ENCODE data around the gene UGT1A7. TPM values are rescaled to one million over a fixed set of nuclear protein-coding genes. Genes with fewer than 3 reads are reported as not detected.
"Not testable (repeated sequence)": the region's sequence is repeated elsewhere in the genome, so short reads cannot be mapped to it uniquely, and the experiment has no call there.

UGT1A7 gene
- 10 to 100 TPM in 1 of 9 donors, 1 to 10 TPM in 1, under 1 TPM in 5, not detected in 2; 0.11 to 10.1 (median 0.94) TPM for total RNA-seq
- under 1 TPM in 2 of 3 donors, not detected in 1; 0.33 to 0.74 TPM for polyA plus RNA-seq
- long read RNA-seq, donor 1 = 0 reads
- long read RNA-seq, donor 2 = 0 reads
- long read RNA-seq, donor 3 = 0 reads
- long read RNA-seq, donor 4, partial matches to known transcripts = 0 of 1 reads
- long read RNA-seq, donor 4, other reads (novel, unspliced or antisense) = 0 of 1 reads
- long read RNA-seq, donor 5 = 0 reads
- long read RNA-seq, donor 6 = 0 reads
- long read RNA-seq, donor 7 = 0 reads
- long read RNA-seq, donor 8 = 0 reads
- long read RNA-seq, donor 9 = 0 reads
- long read RNA-seq, donor 10 = 0 reads

GRCh38 chr2:233681521-233682099 is at the start of gene UGT1A7:
TSS of gene UGT1A7 (plus strand) at chr2:233681901. CDS start at chr2:233681938, 37 bp downstream.
- H3K4me1 ChIP-seq (replicated peaks in 1 of 2) = no peaks in the 10 kb centered on the region
- peak in 1 of 7 donors; percentile 10 for DNase-seq
- no peak within 1 kb of the TSS for H3K4me3 ChIP-seq
- no peaks in the 10 kb centered on the region for H3K9me3 ChIP-seq (replicated peaks in 1 of 3)
- H3K27me3 ChIP-seq = peaks cover 7% of the 10 kb centered on the region
- no peak within 1 kb of the TSS for H3K27ac ChIP-seq
- no peaks in the 10 kb centered on the region for H3K36me3 ChIP-seq (replicated peaks in 1 of 2)
- TF ChIP-seq POLR2A (IDR thresholded peaks at IDR 0.05) (no peak), CTCF (IDR thresholded peaks at IDR 0.05) (no peak)
- 51 to 60% (median 59%) methylated on average over 4 to 5 of the region's 5 CpGs for WGBS, 4 donors
- intact Hi-C loops (cut with DNase I) = no loop called here

GRCh38 chr2:233636306-233636705 is 45.4 kb upstream of the UGT1A7 start, which contains the start of gene UGT1A10:
TSS of gene UGT1A10 (plus strand) at chr2:233636448. CDS start at chr2:233636523, 75 bp downstream.
- H3K9me3 ChIP-seq (replicated peaks in 1 of 3); H3K27ac ChIP-seq; H3K4me3 ChIP-seq; DNase-seq; H3K36me3 ChIP-seq (replicated peaks in 1 of 2); H3K4me1 ChIP-seq (replicated peaks in 1 of 2); intact Hi-C loops (cut with DNase I); H3K27me3 ChIP-seq: not testable (repeated sequence)
- WGBS, 4 donors = 80 to 89% (median 85%) methylated on average over 9 to 10 of the region's 10 CpGs

- peaks cover 6% of the 10 kb centered on the region for H3K27me3 ChIP-seq
- H3K4me3 ChIP-seq = no peak overlapping the region
- intact Hi-C loops (cut with DNase I) = no loop called here
- H3K9me3 ChIP-seq (replicated peaks in 1 of 3) = peaks cover 0 to 2% (median 0%) of the 10 kb centered on the region in 3 donors
- WGBS, 4 donors = 45 to 63% (median 56%) methylated on average over 5 of the region's 5 CpGs
- no peaks in the 10 kb centered on the region for H3K4me1 ChIP-seq (replicated peaks in 1 of 2)
- H3K36me3 ChIP-seq (replicated peaks in 1 of 2) = no peaks in the 10 kb centered on the region
- no peak for DNase-seq
- no peak overlapping the region for H3K27ac ChIP-seq
- TF ChIP-seq CTCF (IDR thresholded peaks at IDR 0.05) (no peak), POLR2A (IDR thresholded peaks at IDR 0.05) (no peak)
Observed at GRCh38 chr2:233638836-233639235, 42.9 kb upstream of the UGT1A7 start.

- no peaks in the 10 kb centered on the region for H3K4me1 ChIP-seq (replicated peaks in 1 of 2)
Observed at GRCh38 chr2:233639860-233640259, 41.8 kb upstream of the UGT1A7 start.

More at GRCh38 chr2:233639860-233640259, 41.8 kb upstream of the UGT1A7 start:
- DNase-seq = no peak
- Histone ChIP-seq H3K9me3 (replicated peaks in 1 of 3) (peaks cover 0 to 2% (median 0%) of the 10 kb centered on the region in 3 donors), H3K36me3 (replicated peaks in 1 of 2) (no peaks in the 10 kb centered on the region), H3K4me3 (no peak overlapping the region), H3K27me3 (peaks cover 6% of the 10 kb centered on the region), H3K27ac (no peak overlapping the region)
- intact Hi-C loops (cut with DNase I) = no loop called here
- TF ChIP-seq POLR2A (IDR thresholded peaks at IDR 0.05) (no peak), CTCF (IDR thresholded peaks at IDR 0.05) (no peak)

Measured in adrenal gland (tissue), 19 donors.